HG03442 (cell line): ENCODE results near the gene FAM25A.
"Not testable (repeated sequence)": the region's sequence is repeated elsewhere in the genome, so short reads cannot be mapped to it uniquely, and the experiment has no call there.

Source experiments
- ATAC-seq: cut with Tn5 transposase; IDR thresholded peaks from one replicate; pipeline ENCODE4 v1.9.1; 2021; ENCODE audit warnings: mild to moderate bottlenecking, moderate library complexity; ENCODE audit not compliant: unreplicated experiment

The FAM25A gene

GRCh38 chr10:87009134-87009696 is 10.9 kb upstream of the FAM25A start:
- ATAC-seq, result not testable (repeated sequence)

DNA sequence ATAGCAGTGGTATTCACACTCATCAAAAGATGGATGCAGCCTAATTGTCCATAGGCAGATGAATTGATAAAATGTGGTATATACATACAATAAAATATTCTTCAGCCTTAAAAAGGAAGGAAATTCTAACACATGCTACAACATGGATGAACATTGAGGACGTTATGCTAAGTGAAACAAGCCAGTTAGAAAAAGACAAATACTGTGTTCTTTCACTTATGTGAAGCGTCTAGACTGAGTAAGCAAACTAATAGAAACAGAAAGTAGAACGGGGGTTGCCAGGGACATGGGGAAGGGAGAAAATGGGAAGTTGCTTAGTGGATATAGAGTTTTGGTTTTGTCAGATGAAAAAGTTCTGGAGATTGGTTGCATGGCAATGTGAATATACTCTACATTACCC is 6.6 kb upstream of the FAM25A start:
- not testable (repeated sequence) for ATAC-seq

DNA sequence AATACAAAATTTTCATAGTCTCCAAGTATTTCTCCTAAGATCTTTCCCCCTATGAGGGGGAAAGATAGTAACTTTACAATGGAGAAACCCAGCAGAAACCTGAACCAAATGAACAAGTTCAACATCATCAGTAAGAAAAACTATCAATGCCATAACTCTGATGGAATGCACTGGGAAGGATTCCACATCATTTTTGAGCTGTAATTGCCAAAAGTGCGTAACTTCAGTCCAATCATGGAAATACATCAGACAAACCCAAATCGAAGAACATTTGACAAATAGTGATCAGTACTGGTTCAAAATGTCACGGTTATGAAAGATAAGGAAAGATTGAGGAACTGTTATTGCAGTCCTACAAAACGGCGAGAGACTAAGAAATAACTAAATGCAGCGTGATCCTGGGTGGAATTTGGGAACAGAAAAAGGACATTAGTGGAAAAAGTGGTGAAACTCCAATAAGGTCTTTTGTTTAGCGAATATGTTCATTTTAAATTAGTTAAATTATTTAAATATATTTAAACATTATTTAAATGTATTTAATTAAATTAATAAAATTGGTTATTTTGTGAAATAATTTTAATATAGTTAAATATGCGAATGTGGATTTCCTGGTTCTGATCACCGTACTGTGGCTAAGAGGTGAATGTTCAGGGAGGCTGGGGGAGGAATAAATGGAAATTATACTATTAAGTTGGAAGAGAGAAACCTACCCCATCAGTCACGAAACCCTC is 4.9 kb upstream of the FAM25A start:
- not testable (repeated sequence) for ATAC-seq

GRCh38 chr10:87018127-87018526 is 2.0 kb upstream of the FAM25A start:
- not testable (repeated sequence) for ATAC-seq

DNA sequence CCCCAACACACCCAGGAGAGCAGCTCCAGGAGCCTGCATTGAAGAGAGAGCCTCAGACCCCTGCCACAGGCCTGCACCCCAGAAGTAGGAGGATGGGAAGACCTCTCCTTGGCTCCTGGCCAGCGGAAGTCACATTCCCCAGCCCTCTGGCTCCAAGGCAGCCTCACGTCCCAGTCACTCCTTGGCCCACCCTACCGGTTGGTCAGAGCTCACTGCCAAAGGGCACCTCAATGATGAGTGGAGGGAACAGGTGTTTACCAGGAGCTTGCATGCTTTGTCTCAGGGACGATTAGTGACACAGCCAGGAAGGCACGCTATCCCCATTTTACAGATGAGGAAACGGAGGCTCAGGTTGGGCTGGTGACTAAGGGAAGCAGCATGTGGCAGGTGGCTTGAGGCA is 1.0 kb upstream of the FAM25A start:
- not testable (repeated sequence) for ATAC-seq

DNA sequence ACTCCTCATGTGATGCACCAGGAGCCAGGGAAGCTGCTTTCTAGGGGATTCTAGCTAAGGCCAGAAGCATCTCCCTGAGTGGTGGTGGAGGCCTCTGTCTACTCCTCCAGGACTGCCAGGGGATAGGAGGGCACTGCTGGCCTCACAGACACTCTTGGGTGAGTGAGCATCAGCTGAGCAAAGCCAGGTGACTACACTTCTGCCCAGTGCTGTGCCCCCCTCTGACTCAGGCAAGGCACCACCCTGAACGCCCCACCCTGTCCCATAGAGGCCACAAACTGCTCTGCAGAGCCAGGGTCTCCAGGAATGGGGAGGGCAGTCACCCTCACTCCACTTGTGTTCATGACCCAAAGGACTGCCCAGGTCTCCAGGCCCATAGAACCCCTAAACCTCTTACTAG is 590 bp upstream of the FAM25A start:
- not testable (repeated sequence) for ATAC-seq

DNA sequence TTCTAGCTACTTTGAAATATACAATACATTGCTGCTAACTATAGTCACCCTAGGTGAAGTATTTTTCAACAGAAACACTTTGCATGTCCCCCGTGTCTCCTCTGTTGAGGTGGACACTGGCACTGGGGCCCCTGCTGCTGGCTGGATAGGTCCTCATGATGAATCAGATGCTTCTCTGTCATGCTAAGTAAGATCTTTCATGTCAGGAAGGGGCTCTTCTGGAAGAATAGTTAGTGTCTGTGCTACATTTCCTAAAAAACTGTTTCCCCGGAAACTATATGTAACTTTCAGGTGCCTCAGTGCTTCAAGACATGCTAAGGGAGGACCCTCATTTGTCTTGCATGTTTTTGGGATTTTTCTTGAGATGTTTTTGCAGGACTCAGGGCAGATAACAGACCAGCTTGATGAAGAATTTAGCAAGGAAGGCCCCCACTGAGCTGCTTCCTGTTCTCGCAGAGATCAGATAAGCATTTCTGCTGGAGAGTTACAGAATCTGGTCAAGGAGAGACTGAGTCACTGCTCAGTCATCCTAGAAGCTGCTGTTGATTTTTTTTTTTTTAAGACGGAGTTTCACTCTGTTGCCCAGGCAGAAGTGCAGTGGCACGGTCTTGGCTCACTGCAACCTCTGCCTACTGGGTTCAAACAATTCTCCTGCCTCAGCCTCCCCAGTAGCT is 5.3 kb downstream of the FAM25A start:
- ATAC-seq, result not testable (repeated sequence)

DNA sequence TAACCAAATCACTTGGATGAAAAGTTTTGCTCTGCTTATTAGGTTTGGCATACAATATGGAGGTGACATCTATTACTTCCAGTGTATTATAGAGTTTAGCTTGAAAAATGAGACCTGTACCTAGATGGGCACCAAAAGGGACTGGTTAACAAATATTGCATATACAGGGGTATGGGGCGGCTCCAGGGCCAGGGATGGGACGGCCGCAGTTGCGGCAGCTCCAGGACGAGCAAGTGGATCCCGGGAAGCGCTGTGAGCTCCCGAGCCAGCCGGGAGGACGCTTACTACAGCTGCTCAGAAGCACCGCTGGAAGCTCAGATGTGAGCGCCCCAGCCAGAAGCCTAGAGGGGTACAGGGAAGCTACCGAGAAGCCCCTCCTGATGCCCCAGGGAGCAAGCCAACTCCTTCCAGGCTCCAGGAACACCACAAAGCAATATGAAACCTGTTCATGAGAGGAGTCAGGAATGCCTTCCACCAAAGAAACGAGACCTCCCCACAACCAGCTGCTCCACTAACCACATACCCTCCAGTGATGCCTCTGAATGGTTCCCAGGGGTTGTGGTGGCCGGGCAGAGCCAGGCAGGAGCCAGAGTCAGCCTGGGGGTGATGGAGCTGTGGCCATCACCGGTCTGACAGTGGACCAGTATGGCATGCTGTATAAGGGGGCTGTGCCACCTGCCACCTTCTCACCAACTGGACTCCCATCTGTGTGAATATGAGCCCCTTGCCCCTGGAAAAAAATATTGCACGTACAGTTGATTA is 6.8 kb downstream of the FAM25A start:
- not testable (repeated sequence) for ATAC-seq

- not testable (repeated sequence) for ATAC-seq
Measured at GRCh38 chr10:87030419-87030818, 10.3 kb downstream of the FAM25A start.

- ATAC-seq, result no peak
Measured at GRCh38 chr10:87030912-87031635, 11.0 kb downstream of the FAM25A start.

- ATAC-seq, result no peak
Measured at GRCh38 chr10:87036623-87037022, 16.5 kb downstream of the FAM25A start.

DNA sequence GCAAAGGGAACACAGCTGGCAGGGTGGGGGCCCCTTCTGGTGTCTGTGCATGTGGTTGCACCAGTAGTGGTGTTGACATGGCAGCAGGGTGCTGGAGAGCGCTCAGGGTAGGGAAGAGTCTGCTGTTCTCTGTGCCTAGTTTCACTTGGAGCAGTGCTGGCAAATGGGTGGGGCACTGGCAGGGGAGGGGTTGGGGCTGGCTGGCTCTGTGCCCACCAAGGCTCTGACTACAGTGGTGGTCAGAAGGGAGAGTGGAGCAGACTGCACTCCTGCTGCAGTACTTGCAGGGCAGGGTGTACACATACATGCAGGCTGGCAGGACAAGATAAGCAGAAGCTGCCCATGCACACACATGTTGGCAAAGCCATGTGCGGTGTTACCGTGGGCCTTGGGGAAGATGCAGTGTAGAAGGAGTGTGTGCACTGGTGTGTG is 18.2 kb downstream of the FAM25A start:
- no peak for ATAC-seq

DNA sequence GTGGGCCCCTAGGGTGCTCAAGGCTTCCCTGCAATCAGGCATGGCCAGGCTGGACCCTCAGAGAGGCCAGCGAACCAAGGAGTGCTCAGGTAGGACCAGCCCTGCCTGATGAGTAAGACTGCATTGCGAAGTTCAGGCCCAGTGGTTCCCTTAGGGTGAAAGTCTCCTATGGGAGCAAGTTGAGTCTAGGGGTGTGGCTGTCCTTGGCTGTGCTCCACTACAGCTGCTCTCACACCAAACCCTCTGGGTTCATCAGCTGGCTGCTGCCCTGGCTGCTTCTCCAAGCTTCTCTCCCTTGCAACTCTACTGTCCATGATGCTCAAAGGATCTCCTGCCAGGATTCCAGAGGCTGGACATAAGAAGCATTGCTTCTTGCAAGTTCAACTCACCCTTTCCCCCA is 18.7 kb downstream of the FAM25A start:
- no peak for ATAC-seq

GRCh38 chr10:87043579-87043978 is 23.5 kb downstream of the FAM25A start:
- ATAC-seq, result not testable (repeated sequence)

GRCh38 chr10:87045434-87045938 is 25.4 kb downstream of the FAM25A start:
- no peak for ATAC-seq

DNA sequence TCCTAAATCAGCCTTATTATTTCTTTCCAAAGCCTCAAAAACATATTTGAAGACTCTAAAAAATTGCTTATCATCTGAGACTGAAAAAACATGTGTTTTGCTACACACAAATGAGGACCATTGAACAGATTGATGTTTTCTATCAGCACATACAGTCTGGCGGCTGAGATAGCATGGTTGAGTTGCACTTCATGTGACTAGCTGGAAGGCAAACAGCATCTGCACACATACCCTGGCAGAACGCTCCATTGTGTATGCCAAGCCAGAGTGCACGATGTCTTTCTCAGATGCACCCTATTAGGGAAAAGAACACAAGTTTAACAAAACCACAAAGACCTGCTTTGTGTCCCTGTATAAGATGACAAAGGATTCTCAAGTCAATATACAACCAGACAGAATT is 33.0 kb downstream of the FAM25A start:
- no peak for ATAC-seq

- no peak for ATAC-seq
Measured at GRCh38 chr10:87053577-87054181, 33.6 kb downstream of the FAM25A start.

- no peak for ATAC-seq
Measured at GRCh38 chr10:87054373-87055295, 34.5 kb downstream of the FAM25A start.

DNA sequence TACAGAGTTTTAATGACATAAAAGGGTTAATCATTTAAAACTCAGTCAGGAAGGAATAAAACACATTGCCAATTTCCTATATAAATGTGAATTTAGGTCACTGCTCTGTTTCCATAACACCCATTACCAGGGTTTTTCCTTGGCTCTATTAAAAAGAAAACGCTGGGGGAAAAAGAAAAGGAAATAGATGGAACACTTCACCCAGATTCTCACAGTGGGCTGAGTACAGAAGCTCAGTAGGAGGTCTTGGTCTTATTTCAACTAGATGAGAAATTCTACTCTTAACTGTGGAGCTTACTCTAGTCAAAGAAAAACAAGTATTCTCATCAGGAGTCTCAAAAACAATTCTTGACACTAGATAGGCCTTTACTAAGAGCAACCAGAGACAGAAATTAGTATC is 38.1 kb downstream of the FAM25A start:
- no peak for ATAC-seq
